ENCODE data around the gene CACNA1E. TPM values are rescaled to one million over a fixed set of nuclear protein-coding genes. Genes with fewer than 3 reads are reported as not detected.

Gene CACNA1E
- total RNA-seq, 2 donors from 2014 or later, result 0.02 TPM; not detected in 1

DNA sequence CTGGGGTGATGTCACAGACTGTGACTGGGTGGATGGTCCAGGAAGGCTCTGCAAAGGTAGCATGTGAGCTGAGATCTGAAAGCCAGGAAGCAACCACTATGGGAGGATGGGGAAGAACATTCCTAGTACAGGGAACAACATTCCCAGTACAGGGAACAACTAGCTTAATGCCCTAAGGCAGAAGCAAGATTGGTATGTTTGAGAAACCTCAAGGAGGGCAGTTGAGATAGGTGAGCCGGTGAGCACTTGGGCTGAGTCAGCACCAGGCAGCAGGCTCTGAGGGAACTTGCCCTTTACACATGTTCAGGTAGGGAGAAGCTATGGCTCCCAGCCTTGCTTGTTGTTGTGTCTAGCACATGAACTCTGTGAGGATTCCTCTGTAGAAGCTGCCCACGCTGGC, 24.2 kb upstream of the CACNA1E start:
- H3K9me3 Mint-ChIP-seq, result peaks cover 0 to 2% of the 10 kb centered on the region in 2 donors
- H3K27me3 Mint-ChIP-seq (ENCODE audit: low read depth), result peaks cover 27% of the 10 kb centered on the region
- H3K36me3 Mint-ChIP-seq (ENCODE audit: insufficient read depth in 2 of 2), result peaks cover 0 to 2% of the 10 kb centered on the region in 2 donors
- H3K4me3 Mint-ChIP-seq, result no peak overlapping the region
- no peak for ATAC-seq (replicated peaks in 1 of 2)
- no peak for DNase-seq
- no peaks in the 10 kb centered on the region for H3K4me1 Mint-ChIP-seq (ENCODE audit: low read depth)
- no peak overlapping the region for H3K27ac Mint-ChIP-seq

DNA sequence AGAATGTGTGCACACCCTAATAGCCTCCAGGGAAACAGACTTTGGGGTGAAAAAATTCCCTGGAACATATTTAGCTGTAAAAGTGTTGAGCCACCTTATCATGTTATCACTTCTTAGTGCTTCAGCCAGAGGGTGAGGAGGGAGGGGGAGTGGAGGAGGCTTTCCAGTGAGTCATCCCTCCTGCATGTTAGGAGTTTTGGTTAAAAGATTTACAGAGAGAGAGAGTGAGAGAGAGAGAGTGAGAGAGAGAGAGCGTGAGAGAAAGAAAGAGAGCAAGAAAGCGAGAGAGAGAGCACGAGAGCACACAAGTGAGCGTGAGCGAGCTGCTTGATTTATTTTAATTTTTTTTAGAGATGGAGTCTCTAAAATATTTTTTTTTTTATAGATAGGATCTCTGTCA, 13.5 kb upstream of the CACNA1E start:
- no peaks in the 10 kb centered on the region for H3K9me3 Mint-ChIP-seq
- no peak overlapping the region for H3K27ac Mint-ChIP-seq
- peaks cover 33% of the 10 kb centered on the region for H3K27me3 Mint-ChIP-seq (ENCODE audit: low read depth)
- no peak overlapping the region for H3K4me3 Mint-ChIP-seq
- DNase-seq (no peak), ATAC-seq (replicated peaks in 1 of 2) (no peak)
- no peaks in the 10 kb centered on the region for H3K36me3 Mint-ChIP-seq (ENCODE audit: insufficient read depth in 2 of 2)
- H3K4me1 Mint-ChIP-seq (ENCODE audit: low read depth), result no peaks in the 10 kb centered on the region

DNA sequence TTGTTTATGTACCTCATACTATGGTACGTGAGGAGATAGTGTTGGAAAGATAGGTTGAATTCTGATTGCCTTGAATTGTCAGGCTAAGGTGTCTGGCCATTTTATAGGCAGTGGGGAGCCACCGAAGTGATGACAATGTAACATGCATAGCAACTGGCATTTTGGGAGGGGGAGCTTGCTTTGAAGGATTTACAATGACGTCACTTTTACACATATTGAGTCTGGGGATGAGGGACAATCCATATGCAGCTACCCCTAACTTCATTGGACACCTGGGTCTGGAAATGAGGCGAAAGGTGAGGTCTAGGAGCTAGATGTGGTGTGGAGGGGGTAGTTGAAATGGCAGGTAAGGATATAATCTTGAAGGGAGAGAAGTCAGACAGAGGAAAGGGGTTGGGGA, 7.7 kb upstream of the CACNA1E start:
- DNase-seq, result no peak
- Mint-ChIP-seq H3K27me3 (ENCODE audit: low read depth) (peaks cover 14% of the 10 kb centered on the region), H3K36me3 (ENCODE audit: insufficient read depth in 2 of 2) (no peaks in the 10 kb centered on the region), H3K4me1 (ENCODE audit: low read depth) (no peaks in the 10 kb centered on the region), H3K4me3 (no peak overlapping the region), H3K9me3 (no peaks in the 10 kb centered on the region), H3K27ac (no peak overlapping the region)
- ATAC-seq (replicated peaks in 1 of 2), result no peak

DNA sequence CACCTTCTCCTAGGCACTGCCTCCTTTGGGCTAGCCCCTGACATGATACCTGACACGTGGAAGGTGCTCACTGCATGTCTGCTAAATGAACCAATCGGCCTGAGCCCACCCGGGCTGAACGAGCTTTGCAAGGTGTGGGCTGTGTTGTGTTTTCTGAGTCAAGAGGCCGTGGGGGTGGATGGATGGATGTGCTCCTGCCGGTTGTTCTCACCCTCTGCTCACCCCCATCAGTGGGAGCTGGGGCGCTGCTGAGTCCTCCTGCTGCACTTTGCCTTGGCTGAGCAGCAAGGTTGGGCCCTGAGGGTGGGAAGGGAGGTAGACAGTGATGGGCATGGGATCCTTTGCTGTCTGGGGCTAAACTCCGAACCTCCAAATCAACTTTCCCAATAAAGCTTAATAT, 6.7 kb upstream of the CACNA1E start:
- Mint-ChIP-seq H3K27me3 (ENCODE audit: low read depth) (peaks cover 24% of the 10 kb centered on the region), H3K27ac (no peak overlapping the region), H3K4me3 (no peak overlapping the region), H3K4me1 (ENCODE audit: low read depth) (no peaks in the 10 kb centered on the region), H3K36me3 (ENCODE audit: insufficient read depth in 2 of 2) (no peaks in the 10 kb centered on the region), H3K9me3 (no peaks in the 10 kb centered on the region)
- ATAC-seq (replicated peaks in 1 of 2) (no peak), DNase-seq (no peak)

DNA sequence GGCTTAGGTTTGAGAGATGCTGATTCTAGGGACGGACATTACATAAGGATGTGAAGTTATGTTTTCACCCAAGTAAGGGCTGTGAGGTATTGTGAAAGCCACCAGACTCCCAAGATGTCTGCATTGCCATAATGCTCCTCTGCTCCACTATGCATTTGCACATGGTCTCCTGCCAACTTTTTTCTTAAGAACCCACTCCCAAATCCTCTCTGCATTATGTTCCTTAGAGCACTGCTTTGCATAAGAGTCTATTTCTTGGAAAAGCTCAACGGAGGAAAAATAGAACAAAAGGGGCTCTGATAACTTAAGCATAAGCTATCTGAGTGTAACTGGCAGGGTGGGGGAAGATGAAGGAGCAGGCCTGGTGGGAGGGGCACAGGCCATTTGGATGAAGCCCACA, 5.0 kb upstream of the CACNA1E start:
- Mint-ChIP-seq H3K4me3 (no peak overlapping the region), H3K27me3 (ENCODE audit: low read depth) (peaks cover 35% of the 10 kb centered on the region), H3K9me3 (no peaks in the 10 kb centered on the region), H3K27ac (no peak overlapping the region), H3K4me1 (ENCODE audit: low read depth) (peaks cover 7% of the 10 kb centered on the region), H3K36me3 (ENCODE audit: insufficient read depth in 2 of 2) (no peaks in the 10 kb centered on the region)
- DNase-seq (no peak), ATAC-seq (replicated peaks in 1 of 2) (no peak)

DNA sequence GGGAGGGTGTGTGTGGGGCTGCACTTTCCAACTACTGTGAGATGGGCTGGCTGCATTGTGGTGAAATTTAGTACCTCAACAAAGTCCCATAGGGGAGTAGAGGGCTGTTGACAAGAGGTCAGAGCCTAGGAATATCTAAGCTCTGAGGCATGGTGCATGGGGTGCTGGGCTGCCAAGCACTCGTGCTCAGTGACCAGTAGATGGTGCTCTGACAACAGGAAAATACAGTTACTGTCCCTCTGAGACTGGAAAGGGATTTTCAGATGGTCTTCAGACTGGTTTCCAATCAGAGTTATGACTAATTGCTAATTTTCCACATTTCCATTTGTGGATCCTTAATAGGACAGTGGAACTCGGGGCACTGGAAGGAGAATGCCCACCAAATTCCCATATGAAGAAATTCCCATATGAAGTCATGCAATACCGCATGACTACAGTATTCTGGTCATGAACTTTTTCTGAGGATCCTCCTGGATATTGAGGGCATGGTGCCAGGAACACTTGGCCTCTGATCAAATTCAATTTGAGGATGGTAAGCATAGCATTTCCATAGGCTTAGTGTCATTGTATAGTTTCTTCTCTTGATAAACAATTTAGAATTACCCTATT, 4.1 kb upstream of the CACNA1E start:
- Mint-ChIP-seq H3K36me3 (ENCODE audit: insufficient read depth in 2 of 2) (no peaks in the 10 kb centered on the region), H3K9me3 (no peaks in the 10 kb centered on the region), H3K4me1 (ENCODE audit: low read depth) (peaks cover 16% of the 10 kb centered on the region), H3K27ac (no peak overlapping the region), H3K27me3 (ENCODE audit: low read depth) (peaks cover 45% of the 10 kb centered on the region), H3K4me3 (no peak overlapping the region)
- ATAC-seq (replicated peaks in 1 of 2) (peak; percentile 56 to 59), DNase-seq (peak; percentile 13 to 27)

DNA sequence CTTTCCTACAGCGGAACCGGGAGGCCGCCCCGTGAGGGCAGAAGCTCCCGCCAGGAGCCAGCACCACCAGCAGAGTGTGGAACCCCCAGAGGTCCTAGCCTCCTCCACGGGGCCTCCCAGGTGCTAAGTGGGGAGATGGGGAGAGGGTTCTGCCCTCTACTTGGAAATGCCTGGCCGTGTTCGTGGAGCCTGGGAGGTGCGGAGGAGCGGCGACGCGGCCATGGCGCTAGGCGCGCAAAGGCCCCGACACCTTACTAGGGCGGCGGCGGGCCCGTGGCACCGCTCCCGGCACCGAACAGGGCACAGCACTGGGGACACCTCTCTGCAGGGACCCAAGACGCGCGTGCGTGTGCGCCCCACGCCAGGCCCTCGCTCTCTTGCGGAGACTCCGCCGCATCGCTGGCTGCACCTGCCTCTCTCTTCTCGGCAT, 1.3 kb upstream of the CACNA1E start:
- Mint-ChIP-seq H3K36me3 (ENCODE audit: insufficient read depth in 2 of 2) (no peaks in the 10 kb centered on the region), H3K27ac (no peak overlapping the region), H3K4me1 (ENCODE audit: low read depth) (peaks cover 31% of the 10 kb centered on the region), H3K27me3 (ENCODE audit: low read depth) (peaks cover 70% of the 10 kb centered on the region), H3K9me3 (no peaks in the 10 kb centered on the region), H3K4me3 (peak overlapping the region; percentile 66 to 76)
- ATAC-seq (replicated peaks in 1 of 2) (peak; percentile 8 to 16), DNase-seq (no peak)

DNA sequence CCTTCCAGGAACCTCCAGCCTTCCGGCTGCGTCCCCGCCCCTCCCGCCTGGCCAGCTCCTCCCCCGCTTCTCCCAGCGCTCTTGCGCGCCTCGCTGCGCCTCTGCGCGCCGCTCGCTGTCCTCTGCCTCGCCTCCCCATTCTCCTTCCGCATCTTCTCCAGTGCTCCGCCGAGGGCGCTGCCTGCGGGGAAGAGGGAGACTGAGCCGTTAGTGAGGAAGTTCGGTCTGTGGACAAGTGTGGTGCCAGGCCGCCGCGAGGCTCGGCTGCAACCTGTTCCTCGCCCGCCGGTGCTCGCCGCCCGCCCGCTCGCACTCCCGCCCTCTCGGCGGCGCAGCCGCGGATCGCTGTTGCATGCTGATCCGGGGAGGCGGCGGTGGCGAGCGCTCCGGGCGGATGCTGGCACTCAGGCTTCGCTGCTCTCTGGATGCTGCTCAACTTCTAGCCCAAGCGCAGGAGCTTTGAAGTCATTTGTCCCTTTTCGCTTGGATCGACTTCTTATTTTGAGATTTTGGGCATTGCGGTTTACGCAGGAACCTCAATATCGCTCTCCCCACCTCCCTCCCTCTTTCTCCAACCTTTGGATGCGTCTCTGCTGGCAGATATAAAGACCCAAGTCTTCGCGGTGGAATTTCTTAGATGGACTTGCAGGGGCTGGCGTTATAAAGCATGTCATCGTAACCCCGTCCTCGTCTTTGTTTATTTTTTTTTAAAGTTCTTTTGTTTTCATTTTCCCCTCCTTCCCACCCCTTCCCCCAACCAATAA, 614 bp upstream of the CACNA1E start:
- H3K4me1 Mint-ChIP-seq (ENCODE audit: low read depth), result peaks cover 31% of the 10 kb centered on the region
- no peaks in the 10 kb centered on the region for H3K9me3 Mint-ChIP-seq
- peak overlapping the region; percentile 66 to 76 for H3K4me3 Mint-ChIP-seq
- H3K27me3 Mint-ChIP-seq (ENCODE audit: low read depth), result peaks cover 70% of the 10 kb centered on the region
- H3K36me3 Mint-ChIP-seq (ENCODE audit: insufficient read depth in 2 of 2), result no peaks in the 10 kb centered on the region
- DNase-seq (peak; percentile 55 to 60), ATAC-seq (replicated peaks in 1 of 2) (peak; percentile 76 to 81)
- no peak overlapping the region for H3K27ac Mint-ChIP-seq

DNA sequence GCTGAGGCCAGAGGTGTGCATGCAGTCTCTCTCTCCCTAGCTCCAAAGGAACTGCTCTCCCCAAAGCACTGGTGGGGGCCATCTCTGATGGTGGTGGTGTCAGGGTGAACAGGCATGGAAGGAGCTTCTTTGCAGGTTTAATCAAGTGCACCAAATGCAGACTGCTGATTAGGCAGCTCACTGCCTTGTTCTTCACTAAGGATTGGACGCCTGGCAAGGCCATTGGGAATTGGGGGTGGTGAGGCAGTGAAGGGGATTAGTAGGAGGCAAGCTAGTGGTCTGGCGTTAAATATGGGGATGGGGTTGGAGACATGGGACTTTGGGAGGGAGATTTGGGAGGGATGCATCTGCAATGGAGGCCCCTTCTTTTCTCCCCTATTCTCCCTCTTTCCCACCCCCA, 1.5 kb downstream of the CACNA1E start:
- no peak overlapping the region for H3K27ac Mint-ChIP-seq
- no peak for DNase-seq

DNA sequence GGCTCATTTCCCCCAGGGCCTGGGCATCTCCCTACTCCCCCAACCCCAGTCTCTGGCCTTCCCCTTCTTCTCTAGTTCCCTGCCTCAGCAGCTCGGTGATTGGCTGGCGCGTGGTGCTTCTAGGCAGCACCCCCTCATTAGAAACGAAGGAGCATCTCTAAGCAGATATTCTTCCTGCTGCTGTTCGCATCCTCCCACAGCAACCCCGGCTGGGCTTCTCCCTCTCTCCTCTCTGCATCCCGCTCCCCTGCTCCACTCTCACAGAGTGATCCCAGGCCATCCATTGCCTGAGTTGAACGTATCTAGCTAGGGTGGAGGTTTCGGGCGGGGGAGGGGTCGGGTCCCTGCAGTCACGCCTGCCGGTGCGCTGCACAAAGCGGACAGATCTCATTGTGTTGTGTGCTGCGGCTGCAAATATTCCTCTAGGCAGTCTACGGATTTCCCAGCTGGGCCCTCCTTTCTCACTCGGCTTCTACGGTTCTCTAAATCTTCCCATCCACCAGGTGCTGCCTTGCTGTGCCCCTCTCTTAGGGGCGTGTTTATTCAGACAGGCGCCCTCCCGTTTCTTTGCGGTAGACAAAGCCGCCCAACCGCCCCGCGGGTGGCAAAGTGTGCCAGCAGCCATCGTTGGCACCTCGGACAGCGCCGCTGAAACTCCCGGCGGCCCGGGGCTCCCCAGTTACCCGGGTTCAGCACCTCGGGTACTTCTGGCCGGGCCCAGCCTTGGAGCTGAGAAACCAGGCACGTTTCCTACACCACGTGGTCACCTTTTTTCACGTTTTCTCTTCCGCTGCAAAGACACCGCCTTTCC, 2.2 kb downstream of the CACNA1E start:
- peak overlapping the region; percentile 15 to 63 for H3K4me3 Mint-ChIP-seq

More for the DNA sequence above, 1.5 kb downstream of the CACNA1E start:
- H3K4me3 Mint-ChIP-seq, result no peak overlapping the region
- no peaks in the 10 kb centered on the region for H3K9me3 Mint-ChIP-seq
- H3K27me3 Mint-ChIP-seq (ENCODE audit: low read depth), result peaks cover 90% of the 10 kb centered on the region
- H3K4me1 Mint-ChIP-seq (ENCODE audit: low read depth), result peaks cover 31% of the 10 kb centered on the region
- H3K36me3 Mint-ChIP-seq (ENCODE audit: insufficient read depth in 2 of 2), result no peaks in the 10 kb centered on the region
- no peak for ATAC-seq (replicated peaks in 1 of 2)

DNA sequence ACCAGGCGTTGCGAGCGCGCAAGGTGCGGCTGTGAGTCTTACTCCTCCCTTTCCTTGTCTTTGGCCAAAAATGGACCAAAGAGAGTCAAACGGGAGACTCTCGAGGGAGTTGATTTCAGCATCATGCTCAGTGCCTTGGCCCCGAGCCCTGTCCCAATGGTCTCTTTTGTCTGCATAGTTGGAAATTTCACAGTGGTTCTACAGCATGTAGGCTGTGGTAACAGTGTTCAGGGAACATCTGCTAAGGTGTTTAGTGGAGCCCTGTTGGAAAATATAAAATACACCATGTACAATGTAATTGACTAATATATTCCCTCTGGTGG, 2.7 kb downstream of the CACNA1E start:
- Mint-ChIP-seq H3K27me3 (ENCODE audit: low read depth) (peaks cover 91% of the 10 kb centered on the region), H3K4me3 (peak overlapping the region; percentile 1 to 63), H3K9me3 (no peaks in the 10 kb centered on the region), H3K4me1 (ENCODE audit: low read depth) (peaks cover 31% of the 10 kb centered on the region), H3K27ac (no peak overlapping the region), H3K36me3 (ENCODE audit: insufficient read depth in 2 of 2) (no peaks in the 10 kb centered on the region)
- no peak for DNase-seq
- ATAC-seq (replicated peaks in 1 of 2), result no peak

More for the DNA sequence above, 2.2 kb downstream of the CACNA1E start:
- H3K4me1 Mint-ChIP-seq (ENCODE audit: low read depth), result peaks cover 31% of the 10 kb centered on the region
- ATAC-seq (replicated peaks in 1 of 2), result peak; percentile 44 to 60
- no peaks in the 10 kb centered on the region for H3K9me3 Mint-ChIP-seq
- H3K27ac Mint-ChIP-seq, result no peak overlapping the region
- H3K36me3 Mint-ChIP-seq (ENCODE audit: insufficient read depth in 2 of 2), result no peaks in the 10 kb centered on the region
- H3K27me3 Mint-ChIP-seq (ENCODE audit: low read depth), result peaks cover 92% of the 10 kb centered on the region
- peak; percentile 38 to 40 for DNase-seq

DNA sequence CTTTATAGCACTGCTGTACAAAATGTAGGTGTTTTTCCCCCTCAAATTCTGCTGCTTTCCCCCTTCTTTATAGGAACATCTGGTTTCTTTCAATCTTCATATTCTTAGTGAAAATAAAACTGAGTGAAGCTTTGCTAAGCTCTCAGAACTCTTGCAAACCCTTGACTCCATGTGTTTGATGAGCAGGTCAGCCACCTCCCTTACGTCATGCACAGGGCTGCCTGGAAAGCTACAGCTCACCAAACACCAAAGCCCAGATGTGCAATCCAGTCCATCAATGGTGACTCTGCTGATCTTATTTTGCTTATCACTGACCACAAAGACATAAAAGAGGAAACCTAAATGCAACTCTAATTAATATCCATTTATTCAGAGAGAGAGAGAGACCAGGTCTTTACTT, 5.5 kb downstream of the CACNA1E start:
- no peaks in the 10 kb centered on the region for H3K36me3 Mint-ChIP-seq (ENCODE audit: insufficient read depth in 2 of 2)
- no peak overlapping the region for H3K27ac Mint-ChIP-seq
- no peak for DNase-seq
- peaks cover 75% of the 10 kb centered on the region for H3K27me3 Mint-ChIP-seq (ENCODE audit: low read depth)
- no peak overlapping the region for H3K4me3 Mint-ChIP-seq
- H3K9me3 Mint-ChIP-seq, result no peaks in the 10 kb centered on the region
- H3K4me1 Mint-ChIP-seq (ENCODE audit: low read depth), result peaks cover 18% of the 10 kb centered on the region
- ATAC-seq (replicated peaks in 1 of 2), result no peak

DNA sequence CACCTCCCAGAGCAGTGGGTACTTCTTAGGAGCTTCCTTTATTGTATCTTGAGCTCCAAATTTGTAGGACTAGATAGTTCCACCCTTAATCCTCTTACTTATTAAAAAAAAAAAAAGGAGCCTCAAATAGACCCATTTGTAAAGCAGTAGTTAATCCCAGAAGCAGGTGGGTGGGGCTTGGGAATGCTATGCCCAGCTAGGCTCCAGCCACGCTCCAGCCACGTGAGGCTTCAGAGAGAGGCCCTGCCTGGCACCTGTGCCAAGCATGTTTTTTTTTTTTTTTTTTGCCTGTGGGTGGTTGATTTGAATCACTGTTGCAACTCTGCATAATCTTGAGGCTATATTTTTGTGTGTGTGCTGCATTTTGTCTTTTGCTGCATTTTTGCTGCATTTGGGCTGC, 7.0 kb downstream of the CACNA1E start:
- no peak for ATAC-seq (replicated peaks in 1 of 2)
- Mint-ChIP-seq H3K27me3 (ENCODE audit: low read depth) (peaks cover 72% of the 10 kb centered on the region), H3K4me3 (no peak overlapping the region)

More for the DNA sequence above, 7.0 kb downstream of the CACNA1E start:
- no peak for DNase-seq
- Mint-ChIP-seq H3K4me1 (ENCODE audit: low read depth) (peaks cover 11% of the 10 kb centered on the region), H3K36me3 (ENCODE audit: insufficient read depth in 2 of 2) (no peaks in the 10 kb centered on the region), H3K27ac (no peak overlapping the region), H3K9me3 (no peaks in the 10 kb centered on the region)

All from activated T-cell treated with anti-CD3 and anti-CD28 coated beads, Interleukin-2, amount 50 U/mL, for 72 hours (primary cell).